ENCODE data around the gene ZNF423. TPM values are rescaled to one million over a fixed set of nuclear protein-coding genes. Genes with fewer than 3 reads are reported as not detected.
A peak's percentile ranks its signal among the peaks of the same experiment; 100 is the strongest.

ZNF423 gene
- total and polyA plus RNA-seq, 7 donors = 0.69 to 19.7 (median 3.6) TPM

DNA sequence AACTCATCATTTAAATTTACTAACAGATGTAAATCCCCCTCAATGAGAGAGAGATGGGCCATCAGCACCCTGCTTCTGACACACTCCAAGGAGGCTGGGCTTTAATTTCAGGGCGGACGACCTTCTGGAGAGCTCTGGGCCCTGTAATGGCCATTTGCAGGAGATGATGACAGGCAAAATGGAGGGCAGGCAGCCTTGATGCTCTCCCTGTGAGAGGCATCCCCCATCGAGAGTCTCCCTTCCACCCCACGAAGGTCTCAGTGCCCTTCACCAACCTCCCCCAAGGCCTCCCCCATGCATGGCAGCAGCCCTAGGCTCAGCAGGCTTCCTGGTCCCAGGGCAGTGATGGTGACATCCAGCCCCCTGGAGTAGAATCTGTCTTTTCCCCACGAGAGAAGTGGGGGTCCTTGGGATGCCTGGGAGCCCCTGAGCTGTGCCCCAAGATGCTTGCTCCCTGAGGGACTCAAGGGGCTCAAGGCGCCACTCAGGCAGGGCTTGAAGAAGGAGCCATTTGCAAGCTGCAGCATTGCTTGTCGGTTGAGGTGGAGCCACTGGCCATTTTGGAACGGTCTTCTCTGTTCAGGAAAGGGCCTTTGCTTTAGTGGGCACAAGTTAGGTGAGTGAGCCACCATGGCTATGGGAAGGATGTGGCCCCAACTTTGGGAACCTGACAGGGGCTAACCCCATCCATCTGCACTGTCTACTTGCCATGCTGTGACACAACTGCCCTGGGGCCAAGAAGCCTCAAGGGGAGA is 399.7 kb downstream of the ZNF423 start:
- Histone ChIP-seq H3K9me3 (no peaks in the 10 kb centered on the region), H3K4me3 (no peak overlapping the region), H3K4me1 (no peaks in the 10 kb centered on the region), H3K36me3 (no peaks in the 10 kb centered on the region), H3K27ac (no peak overlapping the region), H3K27me3 (peaks cover 0 to 9% (median 0%) of the 10 kb centered on the region in 3 donors)
- WGBS, 2 donors = 81 to 89% methylated on average over 8 of the region's 8 CpGs
- TF ChIP-seq POLR2A (IDR thresholded peaks at IDR 0.05) = no peak
- TF ChIP-seq, protein P1, sequence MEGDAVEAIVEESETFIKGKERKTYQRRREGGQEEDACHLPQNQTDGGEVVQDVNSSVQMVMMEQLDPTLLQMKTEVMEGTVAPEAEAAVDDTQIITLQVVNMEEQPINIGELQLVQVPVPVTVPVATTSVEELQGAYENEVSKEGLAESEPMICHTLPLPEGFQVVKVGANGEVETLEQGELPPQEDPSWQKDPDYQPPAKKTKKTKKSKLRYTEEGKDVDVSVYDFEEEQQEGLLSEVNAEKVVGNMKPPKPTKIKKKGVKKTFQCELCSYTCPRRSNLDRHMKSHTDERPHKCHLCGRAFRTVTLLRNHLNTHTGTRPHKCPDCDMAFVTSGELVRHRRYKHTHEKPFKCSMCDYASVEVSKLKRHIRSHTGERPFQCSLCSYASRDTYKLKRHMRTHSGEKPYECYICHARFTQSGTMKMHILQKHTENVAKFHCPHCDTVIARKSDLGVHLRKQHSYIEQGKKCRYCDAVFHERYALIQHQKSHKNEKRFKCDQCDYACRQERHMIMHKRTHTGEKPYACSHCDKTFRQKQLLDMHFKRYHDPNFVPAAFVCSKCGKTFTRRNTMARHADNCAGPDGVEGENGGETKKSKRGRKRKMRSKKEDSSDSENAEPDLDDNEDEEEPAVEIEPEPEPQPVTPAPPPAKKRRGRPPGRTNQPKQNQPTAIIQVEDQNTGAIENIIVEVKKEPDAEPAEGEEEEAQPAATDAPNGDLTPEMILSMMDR (IDR thresholded peaks at IDR 0.05) = no peak
- TF ChIP-seq POLR2AphosphoS5 (IDR thresholded peaks at IDR 0.05) = no peak
- no peak for TF ChIP-seq EP300 (IDR thresholded peaks at IDR 0.05)
- DNase-seq = peak; percentile 33
- intact Hi-C loops (cut with DNase I) = no loop called here

DNA sequence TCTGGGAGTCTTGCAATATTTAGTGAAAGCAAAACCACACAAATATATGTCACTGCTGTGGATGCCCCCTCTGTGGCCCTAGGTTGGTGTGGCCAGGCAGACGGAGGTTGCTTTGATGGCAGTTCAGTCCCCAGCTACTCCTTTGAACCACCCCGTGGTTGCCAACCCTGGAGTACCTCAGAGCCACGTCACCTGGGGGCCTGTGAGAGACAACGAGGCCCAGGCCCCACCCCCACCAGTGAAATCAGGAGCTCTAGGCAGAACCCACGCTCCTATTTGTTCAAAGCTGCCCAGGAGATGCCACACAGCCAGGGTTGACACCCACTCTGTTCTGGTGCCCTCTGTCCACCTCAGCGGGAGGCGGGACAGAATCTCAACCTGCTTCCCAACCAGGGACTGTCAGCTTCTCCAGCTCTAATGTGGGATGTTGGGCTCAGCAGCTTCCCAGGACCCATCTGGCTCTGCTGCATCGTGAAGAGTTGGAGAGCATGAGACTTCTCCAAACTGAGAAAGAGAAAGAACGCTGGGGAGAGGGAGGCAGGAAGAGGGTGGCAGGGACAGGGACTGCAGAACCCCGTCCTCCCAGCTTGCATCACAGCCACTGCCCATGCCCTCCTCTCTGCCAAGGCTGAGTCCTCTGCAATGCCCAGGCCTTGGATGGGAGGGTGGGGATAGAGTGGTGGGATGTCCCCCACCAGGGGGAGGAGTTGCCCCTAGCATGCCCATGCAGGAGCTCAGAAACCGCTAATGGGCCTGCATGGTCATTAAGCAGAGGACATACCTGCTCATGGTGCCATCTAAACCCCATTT is 400.5 kb downstream of the ZNF423 start:
- no peaks in the 10 kb centered on the region for H3K9me3 ChIP-seq
- H3K4me3 ChIP-seq = no peak overlapping the region
- intact Hi-C loops (cut with DNase I) = no loop called here
- 85 to 86% methylated on average over 11 of the region's 11 CpGs for WGBS, 2 donors
- H3K27ac ChIP-seq = no peak overlapping the region
- H3K36me3 ChIP-seq = no peaks in the 10 kb centered on the region
- TF ChIP-seq POLR2A (IDR thresholded peaks at IDR 0.05) = no peak
- TF ChIP-seq EP300 (IDR thresholded peaks at IDR 0.05) = no peak
- TF ChIP-seq, protein P1 (IDR thresholded peaks at IDR 0.05) = no peak
- TF ChIP-seq POLR2AphosphoS5 (IDR thresholded peaks at IDR 0.05) = no peak
- no peaks in the 10 kb centered on the region for H3K4me1 ChIP-seq
- peaks cover 0 to 9% (median 0%) of the 10 kb centered on the region in 3 donors for H3K27me3 ChIP-seq
- DNase-seq = peak; percentile 44

DNA sequence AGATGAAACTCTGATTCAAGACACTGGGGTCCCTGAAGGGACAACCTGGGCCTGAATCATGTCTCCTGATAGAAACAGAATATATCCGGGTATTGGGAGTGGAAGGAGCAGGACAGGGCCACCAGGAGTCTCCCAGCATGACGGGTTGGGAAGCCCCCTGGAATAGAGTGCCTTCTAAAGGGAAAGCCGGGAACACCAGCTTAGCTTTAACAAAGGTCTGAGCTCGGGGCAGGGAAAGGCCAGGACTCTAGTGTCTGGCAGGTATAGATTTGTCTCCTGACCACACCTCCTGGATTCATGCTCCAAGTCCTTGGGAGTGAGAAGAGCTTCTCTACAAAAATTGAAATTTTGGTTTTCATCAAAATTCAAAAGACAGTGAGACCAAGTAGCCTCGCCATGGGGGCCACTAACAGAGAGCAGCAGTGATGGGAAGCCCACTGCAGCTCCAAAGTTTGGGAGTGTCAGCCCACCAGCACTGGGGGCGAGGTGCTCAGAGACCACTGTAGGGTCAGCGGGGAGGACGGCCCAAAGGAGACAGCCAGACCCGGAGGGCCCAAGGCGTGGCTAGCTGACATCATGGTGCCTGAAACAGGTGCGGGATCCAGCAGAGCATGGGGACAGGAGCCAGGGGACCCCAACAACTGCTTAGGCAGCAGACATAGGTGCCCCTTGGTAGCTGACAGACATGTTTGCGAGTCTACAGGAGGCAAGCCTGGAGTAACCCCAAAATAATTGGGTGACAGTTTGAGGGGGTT is 401.3 kb downstream of the ZNF423 start:
- intact Hi-C loops (cut with DNase I) = no loop called here
- H3K27me3 ChIP-seq = peaks cover 0 to 9% (median 0%) of the 10 kb centered on the region in 3 donors
- peak; percentile 44 for DNase-seq
- TF ChIP-seq, protein P1 (IDR thresholded peaks at IDR 0.05) = no peak
- TF ChIP-seq EP300 (IDR thresholded peaks at IDR 0.05) (no peak), POLR2AphosphoS5 (IDR thresholded peaks at IDR 0.05) (no peak), POLR2A (IDR thresholded peaks at IDR 0.05) (no peak)
- no peaks in the 10 kb centered on the region for H3K9me3 ChIP-seq
- no peak overlapping the region for H3K4me3 ChIP-seq
- 90 to 93% methylated on average over 12 of the region's 12 CpGs for WGBS, 2 donors
- H3K27ac ChIP-seq = no peak overlapping the region
- H3K4me1 ChIP-seq = no peaks in the 10 kb centered on the region
- H3K36me3 ChIP-seq = no peaks in the 10 kb centered on the region

DNA sequence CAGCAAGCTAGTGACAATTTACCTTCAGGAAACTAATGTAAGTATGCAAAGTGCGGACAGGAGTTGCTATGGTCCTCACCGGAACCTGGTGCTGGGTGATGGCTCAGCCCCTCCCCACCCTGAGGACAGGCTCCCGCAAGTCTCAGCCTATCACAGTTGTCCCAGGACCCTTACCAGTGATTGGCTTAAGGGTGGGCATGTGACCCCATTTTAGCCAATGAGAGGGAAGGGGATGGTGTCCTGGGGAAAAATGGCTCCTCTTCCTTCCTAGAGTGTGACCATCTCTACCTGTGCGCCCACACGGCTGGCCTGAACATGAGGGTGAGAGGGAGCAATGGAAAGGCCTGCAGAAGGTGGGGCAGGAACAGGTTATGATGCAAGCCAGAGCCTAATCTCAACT is 401.9 kb downstream of the ZNF423 start:
- Histone ChIP-seq H3K36me3 (no peaks in the 10 kb centered on the region), H3K27me3 (peaks cover 0 to 9% (median 0%) of the 10 kb centered on the region in 3 donors), H3K4me1 (no peaks in the 10 kb centered on the region), H3K4me3 (no peak overlapping the region), H3K27ac (no peak overlapping the region), H3K9me3 (no peaks in the 10 kb centered on the region)
- no peak for TF ChIP-seq POLR2AphosphoS5 (IDR thresholded peaks at IDR 0.05)
- TF ChIP-seq, protein P1 (IDR thresholded peaks at IDR 0.05) = no peak
- no peak for TF ChIP-seq EP300 (IDR thresholded peaks at IDR 0.05)
- no peak for TF ChIP-seq POLR2A (IDR thresholded peaks at IDR 0.05)
- DNase-seq = peak; percentile 11
- 95% methylated on average over 5 of the region's 5 CpGs for WGBS, 2 donors
- intact Hi-C loops (cut with DNase I) = no loop called here
